NT2/D1 (cell line): ENCODE data around the gene GGACT.

Experiments
- SUZ12 ChIP-seq: IDR thresholded peaks from 2 replicates; pipeline ENCODE4 v1.6.1; 2011; ENCODE audit not compliant: insufficient read length, insufficient read depth; ENCODE audit errors: extremely low read depth
- YY1 ChIP-seq: IDR thresholded peaks from 2 replicates; pipeline ENCODE4 v1.6.1; 2011; ENCODE audit not compliant: insufficient read length, insufficient read depth
- ZNF274 ChIP-seq: IDR thresholded peaks from 2 replicates; pipeline ENCODE4 v1.6.1; 2011; ENCODE audit warnings: mild to moderate bottlenecking, low read depth, low read length

GRCh38 chr13:100536643-100537180 is 51.9 kb downstream of the GGACT start:
- no peak for TF ChIP-seq YY1
- no peak for TF ChIP-seq SUZ12
- TF ChIP-seq ZNF274: no peak
